Mesodermal cell (in vitro differentiated cells): ENCODE measurements around the gene PALM.
"Not testable (repeated sequence)": the region's sequence is repeated elsewhere in the genome, so short reads cannot be mapped to it uniquely, and the experiment has no call there.

Source experiments
- H3K27ac ChIP-seq: 2 replicates; pipeline ENCODE4 v1.7.0; 2013; ENCODE audit warnings: mild to moderate bottlenecking, low read depth, low read length, moderate library complexity; ENCODE audit not compliant: severe bottlenecking
- H3K36me3 ChIP-seq: 2 replicates; pipeline ENCODE4 v1.7.1; 2013; ENCODE audit warnings: mild to moderate bottlenecking, low read length, moderate library complexity; ENCODE audit not compliant: control insufficient read depth, insufficient read depth
- H3K4me1 ChIP-seq: one replicate; pipeline ENCODE4 v1.7.1; 2013; ENCODE audit warnings: mild to moderate bottlenecking, low read length; ENCODE audit not compliant: insufficient read depth, control insufficient read depth, poor library complexity, severe bottlenecking
- H3K4me3 ChIP-seq: 2 replicates; pipeline ENCODE4 v1.7.0; 2013; ENCODE audit warnings: low read length, control low read depth, mild to moderate bottlenecking; ENCODE audit not compliant: insufficient read depth, poor library complexity, severe bottlenecking; ENCODE audit errors: extremely low read depth
- H3K9me3 ChIP-seq: 2 replicates; pipeline ENCODE4 v1.7.1; 2013; ENCODE audit warnings: mild to moderate bottlenecking, low read length, moderate library complexity; ENCODE audit not compliant: control insufficient read depth
- WGBS, 2 experiments: methylation state at CpG; one replicate each; pipeline ENCODE4 v1.1.5; 2013; ENCODE audit warnings: missing lambda C conversion rate in 2 of 2; ENCODE audit not compliant: insufficient coverage in 2 of 2; 5-methylcytosine and 5-hydroxymethylcytosine counted together

The PALM gene

DNA sequence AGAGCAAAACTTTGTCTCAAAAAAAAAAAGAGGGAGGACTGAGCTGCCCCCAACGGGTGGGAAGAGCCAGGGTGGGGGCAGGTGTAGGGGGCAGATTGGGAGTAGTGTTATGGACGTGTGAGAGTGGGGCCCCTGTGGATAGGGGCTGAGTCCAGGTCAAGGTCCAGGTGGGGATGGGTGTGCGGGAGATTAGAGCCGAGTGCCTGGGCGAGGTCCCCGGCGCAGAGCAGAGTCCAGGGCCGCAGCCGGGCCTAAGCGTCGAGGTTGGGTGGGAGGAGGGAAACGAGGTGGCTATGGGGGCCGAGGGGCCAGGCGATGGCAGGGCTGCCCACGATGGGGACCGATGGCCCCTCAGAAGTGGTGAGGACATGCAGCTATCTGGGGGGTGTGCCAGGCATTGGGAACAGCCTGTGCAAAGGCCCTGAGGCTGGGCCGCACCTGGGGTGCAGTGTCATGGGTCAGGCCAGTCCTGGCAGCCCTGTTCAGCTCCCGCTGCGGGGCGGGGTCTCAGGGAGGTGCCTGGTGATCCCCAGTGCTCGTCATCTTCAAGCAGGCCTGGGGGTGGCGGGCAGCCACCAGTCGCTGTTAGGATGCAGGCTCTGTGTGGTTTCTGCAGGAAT is 29.9 kb downstream of the PALM start:
- peaks cover 3% of the 10 kb centered on the region for H3K36me3 ChIP-seq
- H3K4me3 ChIP-seq, result no peak overlapping the region
- no peak overlapping the region for H3K27ac ChIP-seq
- no peaks in the 10 kb centered on the region for H3K4me1 ChIP-seq
- peaks cover 5% of the 10 kb centered on the region for H3K9me3 ChIP-seq
- 94 to 96% methylated on average over 22 of the region's 23 CpGs for WGBS, 2 experiments

DNA sequence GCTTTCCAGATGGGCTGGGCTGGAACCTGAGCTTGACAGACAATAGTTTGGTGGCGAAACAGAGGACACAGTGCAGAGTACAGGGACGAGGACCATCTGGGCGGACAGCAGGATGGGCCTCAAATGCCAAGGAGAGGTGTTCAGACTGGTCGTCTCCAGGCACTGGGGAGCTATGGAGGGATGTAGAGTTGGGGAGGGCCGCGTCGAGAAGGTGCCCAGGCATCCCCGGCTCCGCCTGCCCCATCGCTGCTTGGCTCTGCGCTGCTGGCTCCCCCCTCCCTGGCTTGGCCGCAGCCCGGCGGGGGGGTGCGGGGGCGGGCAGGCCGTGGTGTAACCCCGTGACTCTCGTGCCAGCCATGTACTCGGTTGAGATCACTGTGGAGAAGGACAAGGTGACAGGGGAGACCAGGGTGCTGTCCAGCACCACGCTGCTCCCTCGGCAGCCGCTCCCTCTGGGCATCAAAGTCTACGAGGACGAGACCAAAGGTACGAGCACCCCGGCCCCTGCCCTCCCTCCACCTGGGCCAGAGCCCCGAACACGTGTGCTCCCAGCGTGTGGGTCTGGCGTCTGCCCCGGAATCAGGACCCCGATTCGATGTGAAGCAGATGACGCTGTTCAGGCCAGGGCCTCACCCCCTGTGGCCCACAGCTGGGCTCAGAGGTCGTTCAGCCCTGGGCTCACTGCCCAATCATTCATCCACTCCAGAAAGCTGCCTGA is 31.4 kb downstream of the PALM start:
- H3K4me1 ChIP-seq, result no peaks in the 10 kb centered on the region
- no peak overlapping the region for H3K27ac ChIP-seq
- H3K9me3 ChIP-seq, result peaks cover 12% of the 10 kb centered on the region
- WGBS, 2 experiments, result 90 to 92% methylated on average over 24 to 29 of the region's 36 CpGs
- H3K36me3 ChIP-seq, result peaks cover 3% of the 10 kb centered on the region
- no peak overlapping the region for H3K4me3 ChIP-seq

DNA sequence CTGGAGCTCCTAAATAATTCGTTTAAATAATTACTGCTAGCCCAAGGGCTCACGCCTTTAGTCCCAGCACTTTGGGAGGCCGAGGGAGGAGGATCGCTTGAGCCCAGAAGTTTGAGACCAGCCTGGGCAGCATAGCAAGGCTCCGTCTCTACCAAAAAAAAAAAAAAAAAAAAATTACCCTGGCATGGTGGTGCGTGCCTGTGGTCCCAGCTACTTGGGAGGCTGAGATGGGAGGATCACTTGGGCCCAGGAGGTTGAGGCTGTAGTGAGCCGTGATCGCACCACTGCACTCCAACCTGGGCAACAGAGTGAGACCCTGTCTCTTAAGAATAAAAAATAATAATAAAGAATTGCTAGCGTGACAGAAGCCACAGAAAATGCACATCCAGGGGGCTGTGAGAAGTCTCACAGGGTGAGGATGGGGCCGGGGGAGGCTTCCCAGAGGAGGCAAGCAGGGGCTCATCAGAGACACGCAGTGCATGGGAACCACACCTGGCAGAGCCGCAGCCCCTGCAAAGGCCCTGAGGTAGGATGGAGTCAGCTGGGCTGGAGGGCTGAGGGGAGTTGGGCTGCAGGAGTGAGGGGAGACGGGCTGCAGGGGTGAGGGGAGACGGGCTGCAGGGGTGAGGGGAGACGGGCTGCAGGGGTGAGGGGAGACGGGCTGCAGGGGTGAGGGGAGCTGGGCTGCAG is 32.2 kb downstream of the PALM start:
- not testable (repeated sequence) for H3K4me3 ChIP-seq, H3K36me3 ChIP-seq, H3K4me1 ChIP-seq, H3K27ac ChIP-seq
- WGBS, 2 experiments, result 83 to 91% methylated on average over 8 to 11 of the region's 16 CpGs
- H3K9me3 ChIP-seq, result peaks cover 15% of the 10 kb centered on the region

DNA sequence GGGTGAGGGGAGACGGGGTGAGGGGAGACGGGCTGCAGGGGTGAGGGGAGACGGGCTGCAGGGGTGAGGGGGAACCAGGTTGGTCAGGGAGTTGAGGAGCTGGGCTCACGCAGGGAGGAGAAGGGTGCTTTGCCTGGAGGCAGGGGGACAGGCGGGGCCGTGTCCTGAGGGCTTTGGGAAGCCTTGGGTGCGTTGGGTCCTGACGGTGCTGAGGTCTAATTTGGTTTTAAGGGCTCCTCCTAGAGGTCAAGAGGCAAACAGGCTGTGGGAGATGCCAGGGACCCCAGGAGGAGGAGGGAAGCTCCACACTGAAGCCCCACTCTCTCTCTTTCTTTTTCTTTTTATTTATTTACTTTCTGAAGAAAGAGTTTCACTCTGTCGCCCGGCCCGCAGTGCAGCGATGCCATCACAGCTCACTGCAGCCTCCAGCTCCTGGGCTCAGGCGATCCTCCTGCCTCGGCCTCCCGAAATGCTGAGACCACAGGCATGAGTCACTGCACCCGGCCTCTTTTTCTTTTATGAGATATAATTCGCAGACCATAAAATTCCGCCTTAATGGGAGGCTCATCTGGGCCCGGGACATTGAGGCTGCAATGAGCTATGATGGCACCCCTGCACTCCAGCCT is 32.9 kb downstream of the PALM start:
- no peaks in the 10 kb centered on the region for H3K4me1 ChIP-seq
- no peak overlapping the region for H3K4me3 ChIP-seq
- no peak overlapping the region for H3K27ac ChIP-seq
- H3K36me3 ChIP-seq, result no peaks in the 10 kb centered on the region
- peaks cover 18% of the 10 kb centered on the region for H3K9me3 ChIP-seq
- 81% methylated on average over 10 to 13 of the region's 19 CpGs for WGBS, 2 experiments

DNA sequence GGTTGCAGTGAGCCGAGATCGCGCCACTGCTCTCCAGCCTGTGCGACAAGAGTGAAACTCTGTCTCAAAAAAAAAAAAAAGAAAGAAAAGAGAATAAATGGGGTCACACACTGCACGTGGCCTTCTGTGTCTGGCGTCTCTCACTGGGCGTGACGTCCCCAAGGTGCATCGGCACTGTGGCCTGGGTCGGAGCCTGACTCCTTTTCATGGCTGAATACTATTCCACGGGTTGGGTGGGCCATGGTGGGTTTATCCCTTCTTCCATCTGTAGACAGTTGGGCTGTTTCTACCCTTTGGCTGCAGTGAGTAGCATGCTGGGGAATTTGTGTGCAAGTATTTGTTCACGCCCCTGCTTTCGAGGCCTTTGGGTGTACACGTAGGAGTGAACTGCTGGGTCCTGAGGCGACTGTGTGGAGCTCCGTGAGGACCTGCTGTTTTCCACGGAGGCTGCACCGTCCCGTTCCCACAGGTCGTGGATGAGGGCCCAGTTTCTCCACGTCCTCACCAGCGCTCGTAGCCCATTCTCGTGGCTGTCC is 33.9 kb downstream of the PALM start:
- 93 to 95% methylated on average over 23 of the region's 24 CpGs for WGBS, 2 experiments
- H3K36me3 ChIP-seq, result no peaks in the 10 kb centered on the region
- H3K9me3 ChIP-seq, result peaks cover 23% of the 10 kb centered on the region
- no peak overlapping the region for H3K4me3 ChIP-seq
- no peaks in the 10 kb centered on the region for H3K4me1 ChIP-seq
- no peak overlapping the region for H3K27ac ChIP-seq

DNA sequence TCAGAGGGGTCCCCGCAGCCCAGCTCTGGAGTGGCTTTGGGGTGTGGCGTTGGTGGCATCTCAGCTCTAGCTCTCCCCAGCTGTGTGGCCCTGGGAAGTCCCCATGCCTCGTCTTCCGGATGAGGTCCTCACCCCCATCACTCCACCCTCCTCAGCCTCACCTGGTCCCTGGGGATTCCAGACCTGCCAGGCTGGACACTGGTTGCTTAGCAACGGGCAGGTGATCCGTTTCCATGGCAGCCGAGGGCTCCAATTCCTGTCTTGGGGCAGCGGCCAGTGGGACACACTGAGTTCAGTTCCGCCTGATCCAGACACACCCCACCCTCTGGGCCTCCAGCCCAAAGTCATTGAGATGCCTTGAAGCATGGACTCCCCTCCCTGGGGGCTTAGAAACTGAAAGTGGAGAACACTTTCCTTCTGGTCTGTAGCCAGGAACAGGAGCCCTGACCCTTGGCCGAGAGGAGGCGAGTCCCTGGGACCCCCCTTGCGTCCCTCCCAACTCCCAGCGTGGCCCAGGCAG is 34.5 kb downstream of the PALM start:
- H3K27ac ChIP-seq, result no peak overlapping the region
- WGBS, 2 experiments, result 85 to 87% methylated on average over 8 to 9 of the region's 13 CpGs
- H3K9me3 ChIP-seq, result peaks cover 27% of the 10 kb centered on the region
- H3K4me3 ChIP-seq, result no peak overlapping the region
- no peaks in the 10 kb centered on the region for H3K4me1 ChIP-seq
- no peaks in the 10 kb centered on the region for H3K36me3 ChIP-seq

DNA sequence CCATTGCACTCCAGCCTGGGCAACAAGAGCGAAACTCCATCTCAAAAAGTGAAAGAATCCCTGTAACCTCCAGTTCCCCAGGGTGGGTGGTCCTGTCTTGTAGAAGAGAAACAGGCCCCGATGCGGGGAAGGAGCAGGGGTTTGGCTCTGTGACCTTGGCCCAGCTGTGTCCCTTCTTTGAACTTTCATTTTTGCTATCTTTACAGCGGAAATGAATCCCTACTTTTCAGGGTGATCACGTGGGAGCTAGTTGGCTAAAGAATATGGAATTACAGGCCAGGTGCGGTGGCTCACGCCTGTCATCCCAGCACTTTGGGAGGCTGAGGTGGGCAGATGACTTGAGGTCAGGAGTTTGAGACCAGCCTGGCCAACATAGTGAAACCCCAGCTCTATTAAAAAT is 36.4 kb downstream of the PALM start:
- WGBS, 2 experiments, result 89 to 93% methylated on average over 3 to 7 of the region's 7 CpGs
- not testable (repeated sequence) for H3K27ac ChIP-seq, H3K4me1 ChIP-seq, H3K36me3 ChIP-seq, H3K4me3 ChIP-seq
- H3K9me3 ChIP-seq, result peaks cover 27% of the 10 kb centered on the region

DNA sequence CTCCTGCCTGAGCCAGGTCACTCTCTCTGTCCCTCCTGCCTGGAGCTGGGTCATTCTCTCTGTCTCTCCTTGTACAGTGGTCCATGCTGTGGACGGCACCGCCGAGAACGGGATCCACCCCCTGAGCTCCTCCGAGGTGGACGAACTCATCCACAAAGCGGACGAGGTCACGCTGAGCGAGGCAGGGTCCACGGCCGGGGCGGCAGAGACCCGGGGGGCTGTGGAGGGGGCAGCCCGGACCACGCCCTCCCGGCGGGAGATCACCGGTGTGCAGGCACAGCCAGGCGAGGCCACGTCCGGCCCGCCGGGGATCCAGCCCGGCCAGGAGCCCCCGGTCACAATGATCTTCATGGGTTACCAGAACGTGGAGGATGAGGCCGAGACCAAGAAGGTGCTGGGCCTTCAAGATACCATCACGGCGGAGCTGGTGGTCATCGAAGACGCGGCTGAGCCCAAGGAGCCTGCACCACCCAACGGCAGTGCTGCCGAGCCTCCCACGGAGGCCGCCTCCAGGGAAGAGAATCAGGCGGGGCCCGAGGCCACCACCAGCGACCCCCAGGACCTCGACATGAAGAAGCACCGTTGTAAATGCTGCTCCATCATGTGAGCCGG is 37.6 kb downstream of the PALM start:
- no peak overlapping the region for H3K27ac ChIP-seq
- H3K9me3 ChIP-seq, result peaks cover 27% of the 10 kb centered on the region
- H3K4me1 ChIP-seq, result peaks cover 3% of the 10 kb centered on the region
- H3K36me3 ChIP-seq, result no peaks in the 10 kb centered on the region
- WGBS, 2 experiments, result 94% methylated on average over 29 to 35 of the region's 43 CpGs
- H3K4me3 ChIP-seq, result no peak overlapping the region

DNA sequence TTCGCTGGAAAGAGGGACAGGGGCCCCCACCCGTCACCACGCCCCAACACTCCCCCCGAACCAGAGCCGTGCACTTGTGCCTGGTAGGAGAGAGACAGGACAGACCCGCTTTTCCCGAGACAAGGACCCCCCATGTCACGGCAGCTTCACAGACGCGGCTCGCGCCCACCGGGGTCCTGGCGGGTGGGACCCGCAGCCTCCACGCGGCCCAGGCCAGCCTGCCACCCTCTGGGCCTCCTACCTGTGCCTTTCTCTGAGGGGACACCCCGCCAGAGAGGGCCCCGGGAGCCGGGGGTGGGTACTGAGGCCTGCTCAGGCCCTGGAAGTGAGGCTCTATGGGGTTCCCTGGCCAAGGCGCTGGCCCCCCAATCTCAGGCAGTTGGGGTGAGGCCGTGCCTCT is 38.2 kb downstream of the PALM start:
- 96 to 98% methylated on average over 15 to 19 of the region's 22 CpGs for WGBS, 2 experiments
- Histone ChIP-seq H3K4me3 (no peak overlapping the region), H3K4me1 (peaks cover 10% of the 10 kb centered on the region), H3K36me3 (no peaks in the 10 kb centered on the region), H3K27ac (no peak overlapping the region), H3K9me3 (peaks cover 27% of the 10 kb centered on the region)
